Measurements from ENCODE around the gene KCTD5. TPM values are rescaled to one million over a fixed set of nuclear protein-coding genes. Genes with fewer than 3 reads are reported as not detected.
"Not testable (repeated sequence)": the region's sequence is repeated elsewhere in the genome, so short reads cannot be mapped to it uniquely, and the experiment has no call there.

The KCTD5 gene
- polyA plus RNA-seq, 4 donors = 23.4 to 26.4 (median 24.9) TPM

DNA sequence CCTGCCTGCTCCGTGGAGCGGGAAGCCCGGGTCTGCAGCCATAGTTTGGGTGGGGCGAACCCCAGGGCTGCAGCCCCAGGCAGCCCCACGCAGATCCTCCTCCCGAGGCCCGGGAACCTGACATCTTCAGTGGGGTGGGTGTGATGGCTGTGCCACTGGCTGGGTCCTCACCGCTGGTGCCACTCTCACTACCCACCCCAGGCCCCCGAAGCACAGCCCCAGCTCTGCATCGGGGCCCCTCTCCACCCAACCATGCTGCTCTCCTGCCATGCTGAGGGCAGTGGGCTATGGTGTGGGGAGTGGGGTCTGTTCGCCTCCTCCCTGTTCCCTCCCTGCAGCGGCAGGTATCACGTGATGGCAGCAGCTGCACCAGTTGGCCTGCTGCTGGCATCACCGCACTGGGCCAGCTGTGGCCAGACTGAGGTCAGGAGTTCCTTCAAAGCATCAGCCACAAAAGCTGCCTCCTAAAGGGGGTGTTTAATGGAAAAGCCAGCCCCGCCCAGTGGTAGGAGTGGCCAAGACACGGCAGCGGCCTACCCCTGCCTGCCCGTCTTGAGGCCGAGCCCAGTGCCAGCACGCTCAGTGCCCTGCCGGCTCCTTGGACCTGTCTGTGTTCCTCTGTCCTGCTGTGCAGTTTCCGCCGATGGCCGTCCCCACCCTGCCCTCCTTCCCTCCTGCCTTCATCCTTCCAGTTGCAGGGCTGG is 10.8 kb downstream of the KCTD5 start:
- peak in 2 of 4 donors; percentile 5 to 28 for DNase-seq (ENCODE audit: low read depth in 4 of 4, low spot score in 3 of 4)

GRCh38 chr16:2696601-2697250 is 14.4 kb downstream of the KCTD5 start:
- not testable (repeated sequence) for DNase-seq (ENCODE audit: low read depth in 4 of 4, low spot score in 3 of 4)

DNA sequence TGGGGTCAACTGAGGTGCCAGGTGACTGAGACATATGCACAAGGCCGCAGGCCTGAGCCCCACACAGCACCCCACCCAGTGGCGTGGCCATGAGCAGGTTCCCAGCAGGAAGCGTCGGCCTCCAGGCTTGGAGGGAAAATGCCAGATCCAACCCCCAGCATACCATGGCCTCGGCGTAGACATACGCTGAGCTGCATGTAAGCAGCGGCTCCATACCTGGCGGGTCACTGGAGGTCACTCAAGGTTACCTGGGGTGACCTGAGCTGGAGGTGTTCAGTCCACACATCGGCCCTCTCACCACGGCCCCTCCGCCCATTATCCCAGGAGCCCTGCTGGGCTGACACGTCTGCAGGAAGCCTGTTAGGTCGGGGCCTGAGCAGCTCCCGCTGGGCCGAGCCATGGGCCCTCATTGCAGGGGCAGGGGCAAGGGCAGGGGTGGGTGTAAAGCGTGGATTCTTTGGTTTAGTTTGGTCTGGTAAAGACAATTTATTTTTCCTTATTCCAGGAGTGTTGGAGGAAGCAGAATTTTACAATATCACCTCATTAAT is 15.2 kb downstream of the KCTD5 start:
- no peak for DNase-seq (ENCODE audit: low read depth in 4 of 4, low spot score in 3 of 4)

- no peak for DNase-seq (ENCODE audit: low read depth in 4 of 4, low spot score in 3 of 4)
Observed at GRCh38 chr16:2698103-2698870, 16.0 kb downstream of the KCTD5 start.

- DNase-seq (ENCODE audit: low read depth in 4 of 4, low spot score in 3 of 4) = no peak
Observed at GRCh38 chr16:2698965-2699750, 16.8 kb downstream of the KCTD5 start.

DNA sequence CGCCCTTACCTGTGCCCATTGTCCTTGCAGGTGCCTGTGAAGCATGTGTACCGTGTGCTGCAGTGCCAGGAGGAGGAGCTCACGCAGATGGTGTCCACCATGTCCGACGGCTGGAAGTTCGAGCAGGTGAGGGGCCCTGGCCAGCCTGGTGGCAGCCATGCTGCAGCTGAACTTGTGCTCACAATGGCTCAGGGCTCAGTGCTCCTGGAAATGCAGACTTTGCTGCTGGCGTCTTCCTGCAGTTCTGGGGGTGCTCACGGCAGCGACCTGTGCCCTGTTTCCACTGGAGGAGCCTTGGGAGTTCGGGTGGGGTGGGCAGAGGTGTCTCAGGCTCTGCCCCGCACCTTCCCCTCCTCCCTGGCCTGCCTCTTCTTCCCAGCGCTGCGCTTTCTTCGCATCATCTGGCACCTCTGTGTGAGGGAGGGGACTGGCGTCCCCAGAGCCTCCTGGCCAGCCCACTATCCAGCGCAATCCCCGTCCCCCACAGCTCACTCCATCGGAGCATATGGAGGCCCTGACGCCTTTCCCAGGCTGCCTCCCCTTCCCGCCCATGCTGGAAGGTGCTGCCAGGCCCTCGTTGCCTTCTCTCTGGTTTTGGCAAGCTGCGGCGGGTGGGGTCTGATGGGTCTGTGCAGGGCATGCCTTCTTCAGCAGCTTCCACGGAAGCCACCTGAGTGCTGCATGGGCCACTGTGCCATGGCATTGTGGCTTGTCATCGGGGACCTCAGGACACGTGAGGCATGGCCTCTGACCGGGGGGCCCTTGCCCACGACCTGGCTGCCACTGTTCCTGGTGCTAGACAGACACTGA is 17.7 kb downstream of the KCTD5 start:
- no peak for DNase-seq (ENCODE audit: low read depth in 4 of 4, low spot score in 3 of 4)

DNA sequence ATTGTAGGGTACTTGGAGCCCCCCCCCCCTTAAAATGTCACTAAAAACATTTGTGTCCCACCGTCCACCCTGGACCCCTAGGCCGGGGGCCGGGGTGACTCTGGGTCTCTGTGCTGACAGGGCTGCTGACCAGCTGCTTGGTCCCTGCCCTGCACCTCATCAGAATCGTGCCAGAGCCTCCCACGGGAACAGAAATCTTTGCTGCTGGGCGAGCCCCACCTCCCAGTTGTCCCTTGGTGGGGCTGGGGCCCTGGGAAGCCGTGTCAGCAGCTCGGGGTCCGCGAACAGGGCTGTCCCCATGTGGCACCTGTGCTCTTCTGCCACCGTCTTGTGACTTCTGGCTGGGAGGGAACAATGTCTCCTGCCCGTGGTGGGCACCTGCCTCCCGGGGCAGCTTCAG is 18.5 kb downstream of the KCTD5 start:
- no peak for DNase-seq (ENCODE audit: low read depth in 4 of 4, low spot score in 3 of 4)

DNA sequence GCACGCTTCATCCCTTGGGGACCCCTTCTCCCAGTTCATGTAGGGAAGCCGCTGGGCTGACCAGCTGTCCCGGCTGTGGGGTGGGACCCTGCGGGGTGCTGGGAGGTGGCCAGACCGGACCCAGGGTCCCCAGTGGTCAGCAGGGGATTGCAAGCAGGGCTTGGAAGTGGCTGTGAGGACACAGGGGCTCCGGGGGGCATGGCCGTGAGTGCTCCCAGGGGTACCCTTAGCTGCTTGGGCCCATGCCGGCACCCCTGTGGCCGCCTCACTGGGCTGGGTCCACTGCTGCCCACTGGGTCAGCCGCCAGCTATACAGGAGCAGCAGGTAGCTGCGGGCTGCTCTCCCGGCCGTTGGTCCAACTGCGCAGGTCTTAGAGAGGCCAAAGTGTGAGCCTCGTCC is 18.9 kb downstream of the KCTD5 start:
- no peak for DNase-seq (ENCODE audit: low read depth in 4 of 4, low spot score in 3 of 4)

- DNase-seq (ENCODE audit: low read depth in 4 of 4, low spot score in 3 of 4) = no peak
Observed at GRCh38 chr16:2701713-2702437, 19.6 kb downstream of the KCTD5 start.

DNA sequence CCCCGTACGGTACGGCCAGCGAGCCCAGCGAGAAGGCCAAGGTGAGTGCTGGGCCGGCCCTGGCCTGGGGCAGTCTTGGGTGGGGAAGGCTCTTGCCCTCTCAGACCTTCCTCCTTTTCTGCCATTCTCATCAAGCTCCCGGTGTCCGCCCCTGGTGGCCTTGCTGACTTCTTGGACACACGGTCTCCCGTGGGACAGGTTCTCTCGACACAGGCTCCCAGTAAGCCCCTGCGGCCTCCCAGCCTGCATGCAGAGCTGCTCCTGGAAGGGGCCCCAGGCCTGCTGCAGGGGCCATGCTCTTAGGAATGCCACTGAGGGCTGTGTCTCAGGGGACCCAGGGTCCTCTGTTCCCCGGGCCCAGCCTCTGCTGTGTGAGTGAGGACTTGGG is 20.1 kb downstream of the KCTD5 start:
- DNase-seq (ENCODE audit: low read depth in 4 of 4, low spot score in 3 of 4) = no peak

DNA sequence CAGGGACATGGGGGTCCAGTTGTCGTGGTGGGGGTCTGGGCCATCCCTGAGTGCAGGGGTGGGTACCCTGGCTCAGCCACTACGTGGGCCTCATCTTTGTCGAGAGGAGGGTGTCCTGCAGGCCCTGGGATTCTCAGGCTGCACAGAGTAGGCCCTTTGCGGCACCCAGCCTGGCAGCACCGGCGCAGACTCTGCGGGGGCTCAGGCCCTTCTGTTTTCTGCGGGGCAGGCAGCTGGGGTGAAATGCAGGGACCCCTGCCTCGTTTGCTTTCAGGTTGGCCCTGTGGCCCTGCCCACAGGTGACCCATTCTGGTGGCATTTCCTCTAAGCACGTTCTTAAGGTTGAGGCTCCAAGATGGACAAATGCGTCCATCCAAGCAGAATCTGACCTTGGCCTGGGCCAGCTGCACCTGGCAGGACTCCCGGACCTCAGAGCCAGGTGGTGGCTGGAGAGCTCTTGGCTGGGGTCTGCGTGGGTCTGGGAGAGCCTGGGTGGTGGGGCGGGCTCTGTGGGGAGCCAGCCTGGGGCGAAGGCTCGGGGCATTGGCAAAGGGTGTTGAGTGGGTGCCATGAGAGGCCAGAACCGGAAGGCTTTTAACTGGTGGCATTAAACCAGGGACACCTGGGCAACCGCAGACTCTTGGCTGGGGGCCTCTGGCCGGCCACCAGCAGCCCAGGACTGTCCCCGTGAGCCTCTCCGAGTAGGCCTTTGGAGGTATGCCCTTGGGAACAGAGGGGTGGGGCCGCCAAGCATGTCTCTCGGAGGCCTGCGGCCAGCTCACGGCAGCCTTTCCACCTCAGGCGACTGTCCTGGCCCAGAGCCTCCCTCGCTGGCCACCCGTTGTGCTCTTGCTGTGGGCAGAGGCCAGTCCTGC is 20.8 kb downstream of the KCTD5 start:
- no peak for DNase-seq (ENCODE audit: low read depth in 4 of 4, low spot score in 3 of 4)

- DNase-seq (ENCODE audit: low read depth in 4 of 4, low spot score in 3 of 4) = no peak
Observed at GRCh38 chr16:2704166-2704982, 22.1 kb downstream of the KCTD5 start.

DNA sequence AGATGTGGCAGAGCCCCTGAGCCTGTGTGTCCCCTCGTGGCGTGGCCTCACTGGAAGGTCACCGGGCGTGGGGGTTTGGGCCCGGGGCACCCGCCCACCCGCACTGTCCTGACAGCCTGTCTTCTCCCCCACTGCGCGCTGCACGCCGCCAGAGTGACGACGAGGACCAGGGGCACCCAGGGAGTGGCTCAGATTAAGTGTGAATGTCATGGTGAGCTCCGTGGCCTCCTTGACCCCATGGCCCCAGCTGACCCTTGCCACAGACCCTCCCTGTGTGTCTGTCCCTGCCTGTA is 22.6 kb downstream of the KCTD5 start:
- no peak for DNase-seq (ENCODE audit: low read depth in 4 of 4, low spot score in 3 of 4)

DNA sequence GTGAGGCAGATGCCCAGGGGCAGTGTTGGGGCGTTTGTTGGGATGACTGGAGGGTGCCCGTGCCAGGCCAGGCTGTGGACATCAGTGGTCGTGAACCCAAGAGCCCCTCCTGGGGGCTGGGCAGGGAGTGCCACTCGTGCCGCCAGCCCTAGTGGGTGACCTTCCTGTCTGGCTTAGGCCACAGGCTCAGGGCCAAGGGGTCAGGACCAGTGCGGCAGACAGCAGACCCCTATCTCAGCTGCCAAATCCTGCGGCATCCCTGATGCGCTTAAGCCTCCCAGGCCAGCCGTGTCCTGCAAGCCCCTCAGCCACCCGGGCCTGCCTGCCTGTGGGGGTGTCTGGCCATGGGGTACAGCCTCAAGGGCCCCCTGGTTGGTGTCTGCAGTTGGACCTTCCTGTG is 23.0 kb downstream of the KCTD5 start:
- no peak for DNase-seq (ENCODE audit: low read depth in 4 of 4, low spot score in 3 of 4)

DNA sequence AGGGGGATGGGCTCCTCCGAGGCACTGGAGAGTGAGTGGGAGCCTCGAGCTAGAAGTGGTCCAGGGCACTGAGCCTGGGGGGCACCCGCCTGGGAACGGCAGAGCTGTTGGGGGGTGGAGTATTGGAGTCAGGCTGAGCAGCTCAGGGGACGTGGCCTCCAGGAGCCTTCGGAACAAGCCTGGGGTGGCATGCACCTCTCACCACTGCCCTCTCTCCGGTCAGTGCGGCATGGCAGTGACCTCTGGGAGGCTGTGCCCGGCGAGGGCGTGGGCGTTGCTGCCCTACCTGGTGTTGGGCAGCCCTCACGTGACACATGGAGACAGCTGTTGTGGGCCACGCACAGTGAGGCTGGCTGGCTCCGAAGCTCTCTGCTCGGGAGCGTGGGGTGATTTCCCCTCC is 23.8 kb downstream of the KCTD5 start:
- DNase-seq (ENCODE audit: low read depth in 4 of 4, low spot score in 3 of 4) = no peak

DNA sequence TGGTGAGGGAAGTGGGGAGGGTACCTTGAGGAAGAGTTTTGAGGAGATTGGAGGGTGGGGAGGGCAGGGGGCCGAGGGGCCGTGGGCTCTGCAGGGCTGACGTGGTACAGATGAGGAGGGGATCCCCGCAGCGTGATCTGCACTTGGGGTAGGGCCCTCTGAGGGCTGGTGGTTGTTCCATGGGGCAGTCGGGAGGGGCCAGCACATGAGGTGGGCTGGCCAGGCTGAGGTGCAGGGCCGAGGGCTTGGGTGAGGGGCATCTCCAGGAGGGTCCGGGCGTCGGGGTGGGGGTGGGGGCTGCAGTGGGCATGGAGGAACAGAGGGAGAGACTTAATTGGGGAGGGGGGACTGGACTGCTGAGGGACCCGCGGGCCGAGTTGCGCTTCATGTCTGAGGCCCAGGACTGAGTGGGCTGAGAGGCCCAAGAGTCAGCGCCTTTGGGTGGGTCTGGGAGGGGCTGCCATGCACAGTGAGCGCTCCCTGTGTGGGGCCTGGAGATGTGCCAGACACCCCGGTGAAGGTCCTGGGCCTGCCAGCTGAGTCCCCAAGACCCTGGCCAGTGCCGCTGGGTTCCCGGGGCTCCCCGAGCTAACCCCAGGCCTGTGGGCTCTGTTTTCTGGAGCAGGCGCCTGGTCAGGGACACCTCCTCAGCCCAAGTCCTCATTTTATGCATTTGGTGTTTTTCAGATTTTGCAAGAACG is 24.4 kb downstream of the KCTD5 start:
- DNase-seq (ENCODE audit: low read depth in 4 of 4, low spot score in 3 of 4) = no peak

Measured in right renal pelvis (tissue), 4 donors.